Left kidney (tissue), 2 donors: ENCODE measurements around the gene PPP1R27. TPM values are rescaled to one million over a fixed set of nuclear protein-coding genes. Genes with fewer than 3 reads are reported as not detected.

Experiments
- DNase-seq: peaks from one replicate; pipeline ENCODE4 v3.0.0-alpha.2; 2013
- polyA plus RNA-seq: library from polyadenylated mRNA; unstranded; fragments of 120-200 nt; gene quantifications from one replicate; pipeline ENCODE4 v1.2.1, GENCODE V29; 2013; ENCODE audit not compliant: insufficient read length

PPP1R27 gene
- polyA plus RNA-seq, 1 donor = 0.22 TPM

DNA sequence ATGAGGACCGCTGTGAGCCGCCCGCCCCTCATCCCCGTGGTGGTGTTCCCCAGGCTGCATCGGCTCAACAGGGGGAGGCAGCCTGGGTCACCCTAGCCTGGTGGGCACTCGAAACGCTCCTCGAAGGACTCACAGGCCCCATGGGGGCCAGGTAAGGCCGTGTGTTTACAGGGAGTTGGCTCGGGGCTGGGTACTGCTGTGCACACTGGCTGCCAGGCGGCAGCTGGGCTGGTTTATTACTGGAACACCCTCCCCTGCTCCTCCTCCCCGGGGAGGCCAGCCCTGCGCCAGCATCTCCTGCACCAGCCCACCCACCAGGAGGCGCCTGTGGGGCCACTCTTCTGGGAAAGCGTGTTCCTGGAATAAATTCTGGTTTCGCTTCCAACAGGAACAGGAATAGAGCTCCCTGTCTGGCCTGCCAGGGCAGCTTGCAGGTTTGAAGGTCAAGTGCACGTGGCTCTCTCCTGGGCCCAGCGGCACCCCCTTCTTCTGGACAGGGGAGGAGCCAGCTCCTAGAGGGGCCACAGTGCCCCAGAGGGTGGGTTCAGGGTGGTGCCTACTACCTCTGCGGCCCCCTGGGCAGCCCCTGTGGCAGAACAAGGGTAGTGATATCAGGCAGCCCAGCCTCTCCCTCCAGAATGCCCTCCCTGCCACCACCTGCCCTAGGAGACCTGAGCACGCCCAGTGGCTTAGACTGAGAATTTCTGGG is 13.1 kb downstream of the PPP1R27 start:
- no peak for DNase-seq

DNA sequence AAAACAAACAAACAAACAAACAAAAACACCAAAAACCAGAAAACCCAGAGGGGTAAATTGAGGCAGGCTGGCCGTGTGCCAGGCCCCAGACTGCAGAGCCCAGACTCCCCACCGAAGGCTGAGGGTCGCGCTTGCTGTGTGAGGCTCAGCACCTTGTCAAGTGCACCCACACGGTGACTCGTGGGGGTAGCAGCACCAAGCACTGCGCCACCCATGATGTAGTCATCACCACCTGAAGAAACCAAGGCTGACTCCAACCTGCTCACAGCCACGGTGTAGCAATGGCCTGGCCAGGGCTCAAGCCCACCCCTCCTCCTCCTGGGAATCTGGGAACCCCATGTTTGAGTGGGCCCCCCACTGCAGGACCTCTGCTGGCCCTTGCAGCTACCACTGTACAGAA is 13.7 kb downstream of the PPP1R27 start:
- no peak for DNase-seq

DNA sequence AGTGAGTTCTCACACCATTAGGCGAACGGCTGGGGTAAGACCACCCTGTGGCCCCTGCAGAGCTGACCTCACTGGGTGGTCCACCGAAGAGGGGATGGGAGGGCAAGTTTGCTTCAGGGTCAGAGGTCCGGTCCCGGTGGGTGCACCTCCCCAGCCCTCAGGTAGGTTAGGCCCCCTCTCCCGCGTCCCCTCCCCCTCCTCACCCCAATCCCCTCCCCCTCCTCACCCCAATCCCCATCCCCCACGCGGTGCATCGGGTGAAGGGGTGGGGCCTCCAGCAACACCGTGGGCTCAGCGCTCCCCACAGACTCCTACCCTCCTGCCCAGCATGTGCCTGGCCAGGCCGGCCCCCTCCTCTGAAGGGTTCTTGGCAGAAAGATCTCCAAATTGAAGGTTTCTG is 15.1 kb downstream of the PPP1R27 start:
- no peak for DNase-seq

DNA sequence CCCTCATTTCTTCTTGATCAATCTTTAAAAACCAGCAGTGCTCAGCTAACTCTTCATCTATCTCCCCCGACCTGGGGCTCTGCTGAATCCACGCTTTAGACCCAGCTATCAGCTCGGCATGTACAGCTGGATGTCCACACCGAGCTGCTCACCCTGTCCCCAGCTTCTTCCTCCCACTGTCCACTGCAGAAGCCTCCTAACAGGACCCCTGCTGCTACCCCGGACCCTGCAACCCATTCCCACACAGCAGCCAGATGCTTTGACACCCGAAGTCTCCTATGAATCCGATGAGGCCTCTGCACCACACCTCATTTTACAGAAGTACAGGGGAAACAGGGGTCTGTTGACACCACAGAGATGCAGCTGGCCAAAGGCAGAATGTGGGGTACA is 17.1 kb downstream of the PPP1R27 start:
- DNase-seq = no peak

DNA sequence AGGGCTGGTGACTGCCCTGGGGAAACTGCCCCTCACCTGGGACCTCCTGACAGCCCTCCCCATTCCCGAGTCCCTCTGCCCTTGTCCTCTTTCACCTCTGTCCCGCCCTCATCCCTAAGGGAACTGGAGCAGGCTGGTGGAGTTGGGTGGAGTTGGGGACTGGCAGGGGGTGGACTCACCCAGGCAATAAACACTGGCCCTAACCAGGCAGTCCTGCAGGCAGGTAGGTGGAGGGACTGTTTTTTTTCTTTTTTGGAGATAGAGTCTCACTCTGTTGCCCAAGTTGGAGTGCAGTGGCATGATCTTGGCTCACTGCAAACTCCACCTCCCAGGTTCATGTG is 19.2 kb downstream of the PPP1R27 start:
- no peak for DNase-seq

DNA sequence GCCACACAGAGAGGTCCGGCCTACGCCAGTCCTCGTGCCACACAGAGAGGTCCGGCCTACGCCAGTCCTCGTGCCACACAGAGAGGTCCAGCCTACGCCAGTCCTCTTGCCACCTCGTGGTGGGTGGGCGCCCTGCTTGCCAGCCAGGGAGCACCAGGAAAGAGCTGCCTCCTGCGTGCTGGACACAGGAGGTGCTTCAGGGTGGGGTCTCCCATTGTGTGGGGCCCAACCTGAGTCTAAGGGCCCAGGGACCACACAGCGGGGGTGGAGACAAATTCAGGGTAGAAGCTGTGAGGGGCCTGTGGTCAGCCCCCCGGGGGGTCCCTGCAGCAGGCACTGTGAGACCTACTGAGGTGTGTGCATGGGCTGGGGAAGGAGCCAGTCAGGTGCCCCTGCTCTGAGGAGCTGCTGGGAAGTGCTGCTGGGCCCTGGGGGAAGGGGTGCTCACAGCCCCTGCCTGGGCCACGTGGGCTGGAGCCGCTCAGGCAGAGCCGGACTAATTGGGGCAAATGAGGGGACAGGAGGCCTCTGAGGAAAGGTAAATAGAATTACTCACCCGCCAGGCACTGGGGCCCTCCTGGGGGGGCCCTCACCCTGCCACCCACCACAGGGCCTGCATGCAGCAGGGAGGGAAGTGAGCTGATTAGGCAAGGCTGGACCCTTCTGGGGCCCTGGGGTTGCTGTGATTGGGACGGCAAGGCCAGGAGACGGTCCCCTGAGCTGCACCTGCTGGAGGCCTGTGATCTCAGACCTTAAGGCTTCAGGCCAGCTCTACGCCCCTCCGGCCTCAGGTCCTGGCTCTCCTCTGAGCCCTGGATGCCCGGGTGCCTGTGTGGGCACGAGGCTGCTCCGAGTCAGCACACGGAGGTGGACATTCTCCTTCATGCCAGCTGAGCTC is 19.9 kb downstream of the PPP1R27 start:
- peak; percentile 57 for DNase-seq

DNA sequence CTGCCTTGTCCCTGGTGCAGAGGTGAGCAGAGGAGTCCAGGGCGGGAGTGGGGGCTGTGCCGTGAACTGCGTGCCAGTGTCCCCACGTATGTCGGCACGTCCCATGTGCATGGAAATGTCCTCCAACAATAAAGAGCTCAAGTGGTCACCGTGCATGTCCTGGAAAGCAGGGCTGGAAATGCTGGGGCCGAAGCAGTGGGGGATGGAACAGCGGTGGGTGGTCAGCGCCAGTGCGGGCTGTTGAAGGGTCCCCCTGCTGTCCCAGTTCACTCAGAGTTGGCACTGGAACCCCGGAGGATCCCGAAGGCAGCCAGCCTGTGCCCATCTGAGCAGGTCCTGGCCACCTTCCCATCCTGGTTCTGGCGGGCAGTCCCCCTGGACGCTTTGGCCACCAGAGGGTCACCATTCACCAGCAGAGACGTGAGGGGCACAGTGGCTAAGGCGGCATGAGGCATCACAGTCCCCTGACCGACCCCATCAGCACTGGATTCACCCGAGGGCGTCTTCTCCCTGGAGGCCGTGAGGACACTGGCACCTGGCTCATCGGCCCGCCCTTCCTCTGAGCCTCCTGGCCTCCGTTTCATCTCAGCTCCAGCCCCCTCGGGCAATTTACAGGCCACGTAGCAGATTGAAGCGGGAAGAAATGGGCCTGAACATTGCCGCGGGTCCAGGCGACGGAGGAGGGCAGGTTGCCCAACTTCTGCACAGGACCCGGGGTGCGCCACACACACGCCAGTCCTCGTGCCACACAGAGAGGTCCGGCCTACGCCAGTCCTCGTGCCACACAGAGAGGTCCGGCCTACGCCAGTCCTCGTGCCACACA is 20.8 kb downstream of the PPP1R27 start:
- DNase-seq = no peak

DNA sequence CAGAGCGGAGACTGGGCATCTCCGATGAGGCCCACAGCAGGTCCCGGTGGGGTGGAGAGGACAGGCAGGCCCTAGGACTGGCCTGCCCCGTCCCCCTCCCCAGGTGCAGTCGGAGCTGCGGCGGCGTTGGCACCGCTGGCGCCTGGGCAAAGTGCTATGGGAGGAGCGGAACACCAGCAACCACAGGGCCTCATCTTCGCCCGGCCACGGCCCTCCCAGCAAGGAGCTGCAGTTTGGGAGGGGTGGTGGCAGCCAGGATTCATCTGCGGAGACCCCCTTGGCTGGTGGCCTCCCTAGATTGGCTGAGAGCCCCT is 21.5 kb downstream of the PPP1R27 start:
- DNase-seq = no peak

DNA sequence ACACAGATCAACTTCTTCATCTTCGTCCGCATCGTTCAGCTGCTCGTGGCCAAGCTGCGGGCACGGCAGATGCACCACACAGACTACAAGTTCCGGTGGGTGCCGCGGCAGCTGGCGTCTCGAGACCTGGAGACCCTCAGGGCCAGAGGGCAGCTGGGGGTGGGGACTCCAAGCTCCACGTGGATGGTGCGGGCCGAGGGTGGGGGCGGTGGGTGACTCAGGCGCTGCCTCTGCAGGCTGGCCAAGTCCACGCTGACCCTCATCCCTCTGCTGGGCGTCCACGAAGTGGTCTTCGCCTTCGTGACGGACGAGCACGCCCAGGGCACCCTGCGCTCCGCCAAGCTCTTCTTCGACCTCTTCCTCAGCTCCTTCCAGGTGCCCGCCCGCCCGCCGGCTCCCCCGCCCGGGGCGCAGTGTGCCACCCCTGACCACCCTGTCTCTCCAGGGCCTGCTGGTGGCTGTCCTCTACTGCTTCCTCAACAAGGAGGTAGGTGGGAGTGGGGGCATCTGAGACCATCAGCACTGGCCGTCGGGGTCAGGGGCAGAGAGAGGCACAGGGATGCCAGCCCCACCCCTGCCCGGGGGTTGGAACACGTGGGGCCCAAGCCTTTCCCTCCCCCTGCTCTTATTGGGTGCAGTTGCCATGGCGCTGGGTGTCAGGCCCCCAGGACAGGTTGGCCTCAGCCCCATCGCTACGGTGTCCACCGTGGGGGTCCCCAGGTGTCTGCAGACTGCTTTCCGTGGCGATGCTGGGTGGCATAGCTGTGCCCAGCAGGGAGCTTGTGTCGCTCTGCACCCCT is 22.1 kb downstream of the PPP1R27 start:
- no peak for DNase-seq

DNA sequence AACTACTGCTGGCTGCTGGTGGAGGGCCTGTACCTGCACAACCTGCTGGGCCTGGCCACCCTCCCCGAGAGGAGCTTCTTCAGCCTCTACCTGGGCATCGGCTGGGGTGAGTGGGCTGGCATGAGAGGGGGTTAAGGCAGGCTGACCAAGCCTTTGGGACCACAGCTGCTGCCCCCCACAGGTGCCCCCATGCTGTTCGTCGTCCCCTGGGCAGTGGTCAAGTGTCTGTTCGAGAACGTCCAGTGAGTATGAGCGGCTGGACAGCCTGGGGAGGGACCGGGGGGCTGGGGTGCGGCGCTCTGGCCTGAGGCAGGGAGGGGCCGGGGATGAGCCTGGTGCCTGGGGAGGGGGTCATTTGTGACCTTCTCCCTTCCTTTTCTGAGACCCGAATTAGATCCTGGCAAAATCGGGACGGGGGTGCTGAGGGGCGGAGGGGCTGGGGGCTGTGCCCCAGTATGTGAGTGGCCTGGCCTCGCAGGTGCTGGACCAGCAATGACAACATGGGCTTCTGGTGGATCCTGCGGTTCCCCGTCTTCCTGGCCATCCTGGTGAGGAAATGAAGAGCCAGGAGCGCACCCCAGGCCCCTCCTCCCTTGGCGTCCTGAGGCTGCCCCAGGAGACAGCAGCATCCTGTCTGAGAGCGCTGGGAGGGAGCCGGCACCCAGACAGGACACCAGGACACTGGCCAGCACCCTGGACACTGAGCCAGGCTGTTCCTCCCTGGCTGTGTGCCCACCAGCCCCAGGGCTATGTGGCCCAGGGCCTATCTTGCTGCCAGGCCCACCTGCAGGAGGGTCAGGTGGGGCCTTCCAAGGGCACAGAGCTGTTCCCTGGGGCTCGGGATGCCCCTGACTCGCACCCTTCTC is 22.9 kb downstream of the PPP1R27 start:
- no peak for DNase-seq

DNA sequence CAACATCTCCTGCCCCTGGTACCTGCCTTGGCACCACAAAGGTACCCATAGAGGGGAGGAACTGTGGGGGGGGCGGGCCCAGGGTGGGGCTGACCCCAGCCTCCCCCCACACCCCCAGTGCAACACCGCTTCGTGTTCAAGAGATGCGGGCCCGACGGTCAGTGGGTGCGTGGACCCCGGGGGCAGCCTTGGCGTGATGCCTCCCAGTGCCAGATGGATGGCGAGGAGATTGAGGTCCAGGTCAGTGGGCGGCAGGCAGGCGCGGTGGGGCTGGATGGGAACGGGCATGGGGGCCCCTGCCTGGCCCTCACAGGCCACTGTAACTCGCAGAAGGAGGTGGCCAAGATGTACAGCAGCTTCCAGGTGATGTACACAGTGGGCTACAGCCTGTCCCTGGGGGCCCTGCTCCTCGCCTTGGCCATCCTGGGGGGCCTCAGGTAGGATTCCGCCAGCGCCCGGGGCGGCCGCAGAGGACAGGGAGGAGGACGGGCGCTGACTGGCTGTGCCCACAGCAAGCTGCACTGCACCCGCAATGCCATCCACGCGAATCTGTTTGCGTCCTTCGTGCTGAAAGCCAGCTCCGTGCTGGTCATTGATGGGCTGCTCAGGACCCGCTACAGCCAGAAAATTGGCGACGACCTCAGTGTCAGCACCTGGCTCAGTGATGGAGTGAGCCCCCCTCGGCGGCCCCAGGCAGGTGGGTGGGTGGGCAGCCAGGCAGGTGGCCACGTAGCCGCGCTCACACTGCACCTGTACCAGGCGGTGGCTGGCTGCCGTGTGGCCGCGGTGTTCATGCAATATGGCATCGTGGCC is 23.8 kb downstream of the PPP1R27 start:
- DNase-seq = no peak

DNA sequence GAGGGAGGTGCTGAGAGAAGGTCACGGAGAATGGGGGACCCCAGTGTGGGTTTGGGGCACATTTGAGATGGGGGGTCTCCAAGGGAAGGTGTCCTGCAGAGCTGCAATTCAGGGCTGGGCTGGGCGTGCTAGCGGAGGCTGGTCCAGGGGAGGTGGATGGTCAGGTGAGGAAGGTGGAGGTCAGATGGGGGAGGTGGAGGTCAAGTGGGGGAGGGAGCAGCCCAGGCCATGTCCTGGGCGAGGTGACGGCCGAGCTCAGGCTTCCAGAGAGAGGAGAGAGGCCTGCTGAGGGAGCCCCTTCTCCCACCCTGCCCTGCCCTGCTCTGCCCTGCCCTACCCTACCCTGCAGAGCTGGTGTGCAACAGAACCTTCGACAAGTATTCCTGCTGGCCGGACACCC is 24.4 kb downstream of the PPP1R27 start:
- DNase-seq = no peak

DNA sequence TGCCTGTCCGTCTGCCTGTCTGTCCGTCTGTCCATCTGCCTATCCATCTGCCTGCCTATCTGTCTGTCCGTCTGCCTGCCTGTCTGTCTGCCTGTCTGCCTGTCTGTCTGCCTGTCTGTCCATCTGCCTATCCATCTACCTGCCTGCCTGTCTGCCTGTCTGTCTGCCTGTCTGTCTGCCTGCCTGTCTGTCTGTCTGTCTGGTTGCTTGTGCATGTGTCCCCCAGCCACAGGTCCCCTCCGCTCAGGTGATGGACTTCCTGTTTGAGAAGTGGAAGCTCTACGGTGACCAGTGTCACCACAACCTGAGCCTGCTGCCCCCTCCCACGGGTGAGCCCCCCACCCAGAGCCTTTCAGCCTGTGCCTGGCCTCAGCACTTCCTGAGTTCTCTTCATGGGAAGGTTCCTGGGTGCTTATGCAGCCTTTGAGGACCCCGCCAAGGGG is 25.3 kb downstream of the PPP1R27 start:
- DNase-seq = no peak

DNA sequence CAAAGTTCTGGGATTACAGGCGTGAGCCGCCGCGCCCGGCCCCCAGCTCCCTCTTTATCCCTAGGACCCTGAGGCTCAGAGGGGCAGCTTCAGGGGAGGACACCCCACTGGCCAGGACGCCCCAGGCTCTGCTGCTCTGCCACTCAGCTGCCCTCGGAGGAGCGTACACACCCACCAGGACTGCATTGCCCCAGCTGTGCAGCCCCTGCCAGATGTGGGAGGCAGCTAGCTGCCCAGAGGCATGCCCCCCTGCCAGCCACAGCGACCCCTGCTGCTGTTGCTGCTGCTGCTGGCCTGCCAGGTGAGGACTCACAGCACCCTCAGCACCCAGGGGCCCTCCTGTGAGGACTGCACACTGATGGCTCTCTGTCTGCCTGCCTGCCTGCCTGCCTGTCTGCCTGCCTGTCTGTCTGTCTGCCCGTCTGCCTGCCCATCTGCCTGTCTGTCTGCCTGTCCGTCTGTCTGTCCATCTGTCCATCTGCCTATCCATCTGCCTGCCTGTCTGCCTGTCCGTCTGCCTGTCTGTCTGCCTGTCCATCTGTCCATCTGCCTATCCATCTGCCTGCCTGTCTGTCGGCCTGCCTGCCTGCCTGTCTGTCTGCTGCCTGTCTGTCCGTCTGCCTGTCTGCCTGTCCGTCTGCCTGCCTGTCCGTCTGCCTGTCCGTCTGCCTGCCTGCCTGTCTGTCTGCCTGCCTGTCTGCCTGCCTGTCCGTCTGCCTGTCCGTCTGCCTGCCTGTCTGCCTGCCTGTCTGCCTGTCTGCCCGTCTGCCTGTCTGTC is 25.9 kb downstream of the PPP1R27 start:
- DNase-seq = no peak

DNA sequence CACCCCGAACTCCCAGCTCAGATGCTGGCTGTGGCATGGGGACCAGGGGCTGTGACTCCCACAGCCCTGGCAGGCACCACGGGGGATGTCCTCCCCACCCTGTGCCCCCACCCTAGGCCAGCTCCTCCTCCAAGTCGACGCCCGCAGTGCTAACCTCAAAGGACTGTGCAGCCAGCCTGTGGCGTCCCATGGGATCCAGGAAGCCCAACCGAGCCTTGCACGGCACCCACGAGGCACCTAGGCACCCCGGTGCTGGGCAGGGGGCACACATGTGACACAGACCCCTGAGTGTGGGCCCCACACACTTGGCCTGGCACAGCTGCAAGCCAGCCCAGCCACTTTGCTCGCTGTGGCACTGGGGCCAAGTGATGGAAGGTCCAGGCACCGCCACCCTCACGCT is 27.0 kb downstream of the PPP1R27 start:
- no peak for DNase-seq

DNA sequence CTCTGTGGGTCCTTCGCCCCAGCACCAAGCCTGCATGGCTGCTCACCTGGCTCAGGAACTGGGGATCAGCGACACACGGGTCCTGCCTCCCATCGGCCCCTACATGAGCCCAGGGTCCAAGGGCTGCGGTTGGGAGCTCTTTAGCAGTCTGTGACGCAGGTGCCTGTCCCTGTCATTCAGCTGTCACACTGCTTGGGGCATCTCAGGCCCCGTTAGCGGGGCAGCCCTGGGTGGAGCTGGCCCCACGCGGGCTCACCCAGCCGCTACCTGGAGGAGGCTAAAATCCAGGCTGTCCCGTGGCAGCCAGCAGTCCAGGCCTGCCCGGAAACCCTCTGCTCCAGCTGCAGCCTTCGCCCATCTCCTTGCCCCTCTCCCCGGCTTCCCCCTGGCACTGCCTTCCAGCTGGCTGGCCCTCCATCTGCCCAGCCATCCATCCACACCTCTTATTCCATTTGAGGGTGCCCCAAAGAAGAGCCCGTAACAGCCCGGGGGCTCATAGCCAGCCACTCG is 27.6 kb downstream of the PPP1R27 start:
- no peak for DNase-seq

DNA sequence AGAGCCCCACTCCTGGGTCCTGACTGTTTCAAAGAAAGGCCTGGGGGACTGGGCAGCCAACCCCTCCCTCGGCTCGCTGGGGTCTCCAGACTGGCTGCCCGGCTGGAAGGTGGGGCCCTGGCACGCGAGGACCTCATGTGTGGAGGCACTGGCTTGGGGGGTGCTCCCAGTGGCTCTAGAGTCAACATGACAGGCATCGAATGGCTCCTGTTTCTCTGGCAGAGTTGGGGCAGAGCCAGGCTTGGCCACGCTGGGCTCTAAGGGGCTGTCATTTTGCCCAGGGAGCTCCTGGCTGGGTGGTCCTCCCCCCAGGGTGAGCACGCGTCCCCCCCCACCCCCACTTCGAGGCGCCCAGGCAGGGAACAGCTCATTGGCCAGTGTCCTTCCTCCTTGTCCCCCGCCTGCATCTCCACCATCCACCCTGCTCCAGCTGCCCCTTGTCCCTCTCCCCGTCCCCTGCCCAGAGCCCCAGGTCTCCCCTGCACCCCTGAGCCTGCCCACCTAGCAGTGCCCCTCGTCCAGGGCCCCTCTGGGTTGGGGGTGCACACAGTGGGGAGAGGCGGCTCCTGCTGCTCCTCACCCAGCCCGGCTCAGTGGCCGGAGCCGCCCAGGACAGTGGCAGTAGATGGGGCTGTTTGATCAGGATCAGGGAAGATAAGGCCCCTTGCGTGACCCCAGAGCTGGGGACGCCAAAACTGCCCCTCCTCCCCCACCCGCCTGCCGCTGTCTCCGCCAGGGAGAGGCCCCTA is 28.2 kb downstream of the PPP1R27 start:
- DNase-seq = no peak

DNA sequence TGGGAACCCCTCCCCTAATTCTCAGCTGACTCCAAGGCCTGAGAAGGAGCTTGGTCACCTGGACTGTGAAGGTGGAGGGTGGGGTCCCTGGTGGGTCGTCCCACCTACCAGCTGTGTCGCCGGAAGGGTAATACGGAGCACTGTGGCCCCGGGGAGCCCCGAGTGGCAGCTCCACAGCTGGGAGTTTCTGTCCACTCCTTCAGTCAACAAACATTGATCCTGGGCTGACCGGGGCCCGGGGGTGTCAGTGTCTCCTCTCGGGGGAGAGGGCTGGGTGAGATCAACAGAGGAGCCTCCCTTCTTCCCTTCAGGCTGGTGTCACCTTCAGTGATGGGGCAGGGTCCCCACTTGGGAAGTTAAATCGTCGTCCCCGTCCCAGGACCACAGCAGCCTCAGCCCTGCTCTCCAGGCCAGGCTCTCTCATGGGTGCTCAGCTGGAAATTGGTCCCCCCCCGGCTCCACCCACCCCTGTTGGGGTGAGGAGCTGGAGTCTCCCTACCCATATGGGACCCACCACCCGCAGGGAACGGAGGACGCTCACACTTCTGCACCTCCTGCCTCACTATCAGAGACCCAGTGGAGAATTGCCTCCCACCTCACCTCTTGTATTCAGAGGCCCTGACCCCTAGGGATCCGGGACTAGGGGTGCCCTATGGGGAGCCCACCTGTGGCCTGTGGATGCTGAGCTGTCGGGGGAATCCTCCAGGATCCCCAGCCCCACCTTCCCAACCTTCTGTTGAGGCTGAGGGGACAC is 29.0 kb downstream of the PPP1R27 start:
- DNase-seq = no peak
